Measurements from ENCODE around the gene KIF5A.
A peak's percentile ranks its signal among the peaks of the same experiment; 100 is the strongest.

The KIF5A gene

GRCh38 chr12:57535764-57536596 is 13.9 kb upstream of the KIF5A start:
- DNase-seq: no peak

- no peak for DNase-seq
Observed at GRCh38 chr12:57536597-57536942, 13.3 kb upstream of the KIF5A start.

GRCh38 chr12:57539134-57539768 is 10.6 kb upstream of the KIF5A start:
- no peak for DNase-seq

GRCh38 chr12:57541001-57541400 is 8.8 kb upstream of the KIF5A start:
- DNase-seq: peak; percentile 12

- DNase-seq: no peak
Observed at GRCh38 chr12:57541717-57542116, 8.1 kb upstream of the KIF5A start.

GRCh38 chr12:57543581-57543980 is 6.3 kb upstream of the KIF5A start:
- no peak for DNase-seq

- peak; percentile 34 for DNase-seq
Observed at GRCh38 chr12:57545809-57546437, 3.9 kb upstream of the KIF5A start.

- DNase-seq: peak; percentile 97
Observed at GRCh38 chr12:57546438-57547287, 3.2 kb upstream of the KIF5A start, which contains the start of gene DCTN2. TSS of gene DCTN2 (minus strand) at chr12:57547192. CDS start at chr12:57547063, 129 bp downstream.

- no peak for DNase-seq
Observed at GRCh38 chr12:57547288-57548012, 2.4 kb upstream of the KIF5A start.

- no peak for DNase-seq
Observed at GRCh38 chr12:57548013-57548315, 1.9 kb upstream of the KIF5A start.

- no peak for DNase-seq
Observed at GRCh38 chr12:57548488-57548887, 1.4 kb upstream of the KIF5A start.

GRCh38 chr12:57549203-57549908 is 488 bp upstream of the KIF5A start:
- DNase-seq: no peak

- no peak for DNase-seq
Observed at GRCh38 chr12:57550641-57551549, 1.1 kb downstream of the KIF5A start.

- DNase-seq: no peak
Observed at GRCh38 chr12:57551637-57552305, 1.9 kb downstream of the KIF5A start.

- no peak for DNase-seq
Observed at GRCh38 chr12:57552306-57552651, 2.4 kb downstream of the KIF5A start.

GRCh38 chr12:57552835-57553313 is 3.0 kb downstream of the KIF5A start:
- DNase-seq: no peak

GRCh38 chr12:57553343-57554202 is 3.7 kb downstream of the KIF5A start:
- no peak for DNase-seq

GRCh38 chr12:57554453-57554852 is 4.6 kb downstream of the KIF5A start:
- DNase-seq: no peak

- DNase-seq: no peak
Observed at GRCh38 chr12:57554897-57555296, 5.1 kb downstream of the KIF5A start.
